SK-N-DZ (cell line): ENCODE measurements around the gene ARID1A.
"Not testable (repeated sequence)": the region's sequence is repeated elsewhere in the genome, so short reads cannot be mapped to it uniquely, and the experiment has no call there.

Experiments
- DNase-seq: peaks from one replicate; pipeline ENCODE4 v3.0.0-alpha.2; 2015; ENCODE audit warnings: low spot score

ARID1A gene

GRCh38 chr1:26697978-26698849 lies 2.4 kb downstream of the ARID1A start:
- DNase-seq: peak; percentile 65

- no peak for DNase-seq
These were observed 4.9 kb downstream of the ARID1A start for GRCh38 chr1:26700711-26701110.

- no peak for DNase-seq
These were observed 5.6 kb downstream of the ARID1A start for GRCh38 chr1:26701266-26701994.

GRCh38 chr1:26701995-26702679 lies 6.3 kb downstream of the ARID1A start:
- DNase-seq: no peak

- DNase-seq: no peak
These were observed 6.8 kb downstream of the ARID1A start for GRCh38 chr1:26702680-26703038.

GRCh38 chr1:26703478-26703877 lies 7.7 kb downstream of the ARID1A start:
- DNase-seq: no peak

- no peak for DNase-seq
These were observed 8.8 kb downstream of the ARID1A start for GRCh38 chr1:26704629-26705028.

- DNase-seq: not testable (repeated sequence)
These were observed 9.4 kb downstream of the ARID1A start for GRCh38 chr1:26705227-26705626.

- no peak for DNase-seq
These were observed 10.0 kb downstream of the ARID1A start for GRCh38 chr1:26705788-26706311.

- no peak for DNase-seq
These were observed 10.5 kb downstream of the ARID1A start for GRCh38 chr1:26706315-26706714.

- no peak for DNase-seq
These were observed 15.0 kb downstream of the ARID1A start for GRCh38 chr1:26710811-26711210.

GRCh38 chr1:26711777-26712176 lies 16.0 kb downstream of the ARID1A start:
- no peak for DNase-seq

GRCh38 chr1:26717017-26717491 lies 21.2 kb downstream of the ARID1A start:
- DNase-seq: no peak

GRCh38 chr1:26719205-26719604 lies 23.4 kb downstream of the ARID1A start:
- DNase-seq: no peak

GRCh38 chr1:26721669-26722355 lies 26.0 kb downstream of the ARID1A start:
- no peak for DNase-seq

- peak; percentile 86 for DNase-seq
These were observed 27.5 kb downstream of the ARID1A start for GRCh38 chr1:26723013-26723991.

- no peak for DNase-seq
These were observed 28.3 kb downstream of the ARID1A start for GRCh38 chr1:26724118-26724517.

- DNase-seq: no peak
These were observed 29.1 kb downstream of the ARID1A start for GRCh38 chr1:26724926-26725325.

GRCh38 chr1:26725904-26726303 lies 30.1 kb downstream of the ARID1A start:
- not testable (repeated sequence) for DNase-seq

GRCh38 chr1:26726784-26727183 lies 31.0 kb downstream of the ARID1A start:
- no peak for DNase-seq
